Suprapubic skin (tissue), 4 donors: ENCODE measurements around the gene DENND2A. TPM values are rescaled to one million over a fixed set of nuclear protein-coding genes. Genes with fewer than 3 reads are reported as not detected.

Experiments used
- DNase-seq, 2 donors: peaks; one replicate each; pipeline ENCODE4 v3.0.0-alpha.2; 2019; ENCODE audit warnings: low spot score in 2 of 2
- H3K27ac ChIP-seq: fragments of 200-600 bp; sonication (generic); one replicate; pipeline ENCODE4 v1.5.1; 2019
- H3K27me3 ChIP-seq: fragments of 200-600 bp; sonication (generic); one replicate; pipeline ENCODE4 v1.5.1; 2019
- H3K36me3 ChIP-seq: fragments of 200-600 bp; sonication (generic); one replicate; pipeline ENCODE4 v1.5.1; 2019
- H3K4me1 ChIP-seq: fragments of 200-600 bp; sonication (generic); one replicate; pipeline ENCODE4 v1.5.1; 2019
- H3K4me3 ChIP-seq: fragments of 200-600 bp; sonication (generic); one replicate; pipeline ENCODE4 v1.5.1; 2019; ENCODE audit warnings: mild to moderate bottlenecking
- H3K9me3 ChIP-seq: fragments of 200-600 bp; sonication (generic); one replicate; pipeline ENCODE4 v1.5.1; 2019
- EP300 ChIP-seq: sonication (generic); formaldehyde crosslinking; IDR thresholded peaks from one replicate; pipeline ENCODE4 v1.6.1; 2017; ENCODE audit warnings: antibody characterized with exemption
- POLR2A ChIP-seq, 2 donors: fragments of 450-650 bp; IDR thresholded peaks; one replicate each; pipeline ENCODE4 v1.6.1; 2017; ENCODE audit warnings: antibody characterized with exemption in 2 of 2, mild to moderate bottlenecking in 2 of 2, moderate library complexity in 2 of 2
- POLR2AphosphoS5 ChIP-seq, 3 donors: sonication (generic); formaldehyde crosslinking; IDR thresholded peaks; one replicate each; pipeline ENCODE4 v1.6.1; 2017; ENCODE audit warnings: antibody characterized with exemption in 3 of 3
- WGBS: methylation state at CpG from one replicate; pipeline ENCODE4 v1.1.5; 2018; 5-methylcytosine and 5-hydroxymethylcytosine counted together
- total RNA-seq, 4 donors: library from RNA; depleted of rRNA; stranded (reverse); fragments of >200 nt; gene quantifications; one replicate each; pipeline ENCODE4 v1.1.0, GENCODE V29; 2016
- TF ChIP-seq, protein P1 (sequence below), 2 donors: fragments of 200-600 bp in 1 of 2; fragments of 450-650 bp in 1 of 2; sonication (generic) in 1 of 2; IDR thresholded peaks; one replicate each; pipeline ENCODE4 v1.5.1; 2016 to 2019; ENCODE audit warnings: antibody characterized with exemption in 2 of 2, mild to moderate bottlenecking in 1 of 2, moderate library complexity in 1 of 2

The DENND2A gene
- total RNA-seq, 4 donors from 2014 or later = 0.99 to 5.1 (median 2.2) TPM

DNA sequence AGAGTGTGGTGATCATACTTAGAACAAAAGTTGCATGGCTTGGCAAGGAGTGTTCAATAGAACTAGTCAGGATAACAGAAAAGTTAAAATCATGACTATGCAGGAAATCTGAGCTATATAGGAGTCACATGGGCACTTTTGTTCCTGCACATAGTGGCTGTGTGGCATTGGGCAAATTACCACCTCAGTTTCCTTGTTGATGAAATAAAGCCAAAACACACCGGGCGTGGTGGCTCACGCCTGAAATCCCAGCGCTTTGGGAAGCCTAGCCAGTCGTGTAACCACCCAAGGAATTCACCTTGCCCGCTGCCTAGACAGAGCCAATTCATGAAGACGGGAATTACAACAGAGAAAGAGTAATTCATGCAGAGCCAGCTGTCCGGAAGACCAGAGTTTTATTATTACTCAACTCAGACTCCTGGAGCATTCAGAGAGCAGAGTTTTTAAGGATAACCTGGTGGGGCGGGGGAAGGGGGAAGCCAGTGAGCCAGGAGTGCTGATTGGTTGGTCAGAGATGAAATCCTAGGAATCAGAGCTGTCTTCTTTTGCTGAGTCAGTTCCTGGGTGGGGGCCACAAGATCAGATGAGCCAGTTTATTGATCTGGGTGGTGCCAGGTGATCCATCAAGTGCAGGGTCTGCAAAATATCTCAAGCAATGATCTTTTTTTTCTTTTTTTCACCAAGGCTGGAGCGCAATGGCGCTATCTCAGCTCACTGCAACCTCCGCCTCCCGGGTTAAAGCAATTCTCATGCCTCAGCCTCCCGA is 154.9 kb downstream of the DENND2A start:
- Histone ChIP-seq H3K4me1 (peaks cover 3% of the 10 kb centered on the region), H3K9me3 (no peaks in the 10 kb centered on the region), H3K4me3 (no peak overlapping the region), H3K27me3 (no peaks in the 10 kb centered on the region), H3K36me3 (no peaks in the 10 kb centered on the region), H3K27ac (no peak overlapping the region)
- 60% methylated on average over 14 of the region's 14 CpGs for WGBS
- TF ChIP-seq POLR2AphosphoS5 (IDR thresholded peaks at IDR 0.05) = no peak
- no peak for TF ChIP-seq EP300
- TF ChIP-seq, protein P1, sequence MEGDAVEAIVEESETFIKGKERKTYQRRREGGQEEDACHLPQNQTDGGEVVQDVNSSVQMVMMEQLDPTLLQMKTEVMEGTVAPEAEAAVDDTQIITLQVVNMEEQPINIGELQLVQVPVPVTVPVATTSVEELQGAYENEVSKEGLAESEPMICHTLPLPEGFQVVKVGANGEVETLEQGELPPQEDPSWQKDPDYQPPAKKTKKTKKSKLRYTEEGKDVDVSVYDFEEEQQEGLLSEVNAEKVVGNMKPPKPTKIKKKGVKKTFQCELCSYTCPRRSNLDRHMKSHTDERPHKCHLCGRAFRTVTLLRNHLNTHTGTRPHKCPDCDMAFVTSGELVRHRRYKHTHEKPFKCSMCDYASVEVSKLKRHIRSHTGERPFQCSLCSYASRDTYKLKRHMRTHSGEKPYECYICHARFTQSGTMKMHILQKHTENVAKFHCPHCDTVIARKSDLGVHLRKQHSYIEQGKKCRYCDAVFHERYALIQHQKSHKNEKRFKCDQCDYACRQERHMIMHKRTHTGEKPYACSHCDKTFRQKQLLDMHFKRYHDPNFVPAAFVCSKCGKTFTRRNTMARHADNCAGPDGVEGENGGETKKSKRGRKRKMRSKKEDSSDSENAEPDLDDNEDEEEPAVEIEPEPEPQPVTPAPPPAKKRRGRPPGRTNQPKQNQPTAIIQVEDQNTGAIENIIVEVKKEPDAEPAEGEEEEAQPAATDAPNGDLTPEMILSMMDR (IDR thresholded peaks at IDR 0.05) = no peak
- TF ChIP-seq POLR2A (IDR thresholded peaks at IDR 0.05) = no peak
- DNase-seq = no peak

DNA sequence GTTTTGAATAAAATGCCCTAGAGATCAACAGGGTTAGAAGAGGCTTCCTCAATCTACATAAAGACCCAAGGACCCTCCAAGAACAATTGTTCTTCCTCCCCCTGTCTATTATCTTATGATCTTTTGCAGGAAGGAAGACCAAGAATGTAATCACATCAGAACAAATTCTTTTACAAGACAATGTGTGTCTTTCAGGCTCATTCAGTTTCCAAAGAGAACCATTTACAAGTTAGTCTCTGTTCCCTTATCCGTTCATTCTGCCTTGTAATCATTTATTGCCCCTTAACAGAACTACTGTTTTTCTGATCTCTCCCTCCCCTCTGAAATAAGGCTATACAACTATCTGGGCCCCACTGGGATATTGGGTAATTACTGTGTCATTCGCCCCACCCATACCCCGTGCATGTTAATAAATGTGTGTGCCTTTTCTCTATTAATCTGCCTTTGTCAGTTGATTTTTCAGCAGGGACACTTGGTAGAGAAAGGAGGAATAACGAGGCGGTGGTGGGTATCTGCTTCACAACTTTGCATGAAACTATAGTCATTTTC is 155.6 kb downstream of the DENND2A start:
- WGBS = 49% methylated on average over 5 of the region's 5 CpGs
- H3K27me3 ChIP-seq = no peaks in the 10 kb centered on the region
- H3K36me3 ChIP-seq = no peaks in the 10 kb centered on the region
- DNase-seq = no peak
- H3K27ac ChIP-seq = no peak overlapping the region
- H3K4me3 ChIP-seq = no peak overlapping the region
- TF ChIP-seq POLR2A (IDR thresholded peaks at IDR 0.05) (no peak), POLR2AphosphoS5 (IDR thresholded peaks at IDR 0.05) (no peak), EP300 (no peak)
- TF ChIP-seq, protein P1 (IDR thresholded peaks at IDR 0.05) = no peak
- H3K4me1 ChIP-seq = peaks cover 3% of the 10 kb centered on the region
- no peaks in the 10 kb centered on the region for H3K9me3 ChIP-seq

DNA sequence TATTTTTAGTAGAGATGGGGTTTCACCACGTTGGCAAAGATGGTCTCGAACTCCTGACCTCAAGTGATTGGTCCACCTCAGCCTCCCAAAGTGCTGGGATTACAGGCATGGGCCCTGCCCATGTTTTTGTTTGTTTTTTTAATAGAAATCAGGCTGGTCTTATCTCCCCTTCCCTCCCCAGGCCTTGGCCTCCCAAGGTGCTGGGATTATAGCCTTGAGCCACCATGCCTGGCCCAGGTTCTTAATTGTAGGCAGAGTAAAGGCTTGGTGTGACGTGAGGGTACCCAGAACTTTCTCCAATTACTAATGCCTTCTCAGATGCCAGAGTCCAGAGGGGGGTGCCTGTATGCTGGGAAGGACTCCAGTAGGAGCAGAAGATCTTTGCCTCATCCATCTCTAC is 156.1 kb downstream of the DENND2A start:
- H3K27ac ChIP-seq = no peak overlapping the region

DNA sequence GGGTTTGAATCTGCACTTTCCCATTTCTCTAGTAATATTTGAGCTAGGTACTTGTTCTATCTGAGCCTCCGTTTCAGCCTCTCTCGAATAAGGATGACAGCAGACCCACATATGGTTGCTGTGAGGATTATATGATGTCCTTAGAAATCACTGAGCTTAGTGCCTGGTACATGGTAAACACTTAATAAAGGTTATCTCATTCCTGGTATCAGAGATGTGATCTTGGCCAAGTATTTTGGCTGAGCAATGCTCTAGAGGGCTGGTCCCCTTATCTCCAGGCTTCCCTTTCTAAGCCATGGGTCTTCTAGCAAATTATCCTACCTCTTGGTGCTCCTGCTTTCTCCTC is 160.9 kb downstream of the DENND2A start:
- DNase-seq = no peak
- WGBS = 0% methylated on average over 2 of the region's 2 CpGs
- no peak for TF ChIP-seq EP300
- TF ChIP-seq POLR2AphosphoS5 (IDR thresholded peaks at IDR 0.05) = no peak
- TF ChIP-seq, protein P1 (IDR thresholded peaks at IDR 0.05) = no peak
- no peak for TF ChIP-seq POLR2A (IDR thresholded peaks at IDR 0.05)
- Histone ChIP-seq H3K36me3 (no peaks in the 10 kb centered on the region), H3K9me3 (no peaks in the 10 kb centered on the region), H3K4me1 (peaks cover 25% of the 10 kb centered on the region), H3K27me3 (no peaks in the 10 kb centered on the region), H3K27ac (peak overlapping the region; percentile 91), H3K4me3 (peak overlapping the region; percentile 86)

More for the DNA sequence above, 156.1 kb downstream of the DENND2A start:
- no peak for DNase-seq
- Histone ChIP-seq H3K9me3 (no peaks in the 10 kb centered on the region), H3K4me1 (peaks cover 7% of the 10 kb centered on the region), H3K36me3 (no peaks in the 10 kb centered on the region), H3K27me3 (no peaks in the 10 kb centered on the region), H3K4me3 (no peak overlapping the region)
- WGBS = 91% methylated on average over 3 of the region's 3 CpGs
- no peak for TF ChIP-seq POLR2AphosphoS5 (IDR thresholded peaks at IDR 0.05)
- TF ChIP-seq, protein P1 (IDR thresholded peaks at IDR 0.05) = no peak
- TF ChIP-seq POLR2A (IDR thresholded peaks at IDR 0.05) = no peak
- no peak for TF ChIP-seq EP300

DNA sequence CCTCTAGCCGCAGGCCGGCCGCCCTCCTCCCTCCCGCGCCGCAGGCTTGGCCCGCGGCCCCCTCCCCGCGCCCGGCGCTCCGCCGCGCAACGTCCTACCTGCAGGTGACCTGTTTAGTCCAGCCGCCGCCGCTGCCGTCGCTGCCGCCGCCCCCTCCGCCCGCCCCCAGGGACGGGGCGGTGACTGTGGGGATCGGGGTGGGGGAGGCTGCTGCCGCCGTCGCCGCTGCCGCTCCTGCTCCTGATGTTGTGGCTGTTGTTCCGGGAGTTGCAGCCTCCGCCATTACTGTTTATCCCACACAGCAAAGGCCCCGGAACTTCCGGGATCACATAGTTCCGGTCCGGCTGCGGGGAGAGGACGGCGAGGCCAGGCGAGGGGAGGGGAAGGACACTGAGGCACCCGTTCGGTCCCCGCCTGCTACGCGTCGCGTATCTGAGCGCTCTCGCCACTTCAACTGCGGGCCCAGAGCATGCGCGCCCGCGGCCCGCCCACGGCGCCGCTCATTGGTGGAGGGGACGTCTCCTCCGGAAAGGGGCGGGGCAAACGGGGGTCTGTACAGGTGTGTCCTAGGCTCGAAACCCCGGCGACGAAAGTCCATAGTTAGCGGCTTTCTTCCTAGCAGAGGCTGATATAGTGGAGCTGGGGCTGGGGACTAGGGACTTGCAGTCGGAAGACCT is 161.4 kb downstream of the DENND2A start, which contains the start of gene MKRN1:
MKRN1 (minus strand) TSS at position 444 of the 677 bp plus-strand sequence; CDS start at position 283, 161 bp downstream.
- TF ChIP-seq EP300 (no peak), POLR2AphosphoS5 (IDR thresholded peaks at IDR 0.05) (peak in 1 of 3 donors; percentile 69), POLR2A (IDR thresholded peaks at IDR 0.05) (peak in 1 of 2 donors; percentile 74)
- TF ChIP-seq, protein P1 (IDR thresholded peaks at IDR 0.05) = no peak
- Histone ChIP-seq H3K9me3 (no peaks in the 10 kb centered on the region), H3K27ac (peak within 1 kb of the TSS; percentile 91), H3K36me3 (no peaks in the 10 kb centered on the region), H3K4me1 (peaks cover 25% of the 10 kb centered on the region), H3K4me3 (peak within 1 kb of the TSS; percentile 86), H3K27me3 (no peaks in the 10 kb centered on the region)
- peak; percentile 95 to 97 for DNase-seq
- 0% methylated on average over 17 of the region's 71 CpGs for WGBS
